GM18861 (cell line): Measurements from ENCODE around the gene SLC9A1.

ENCODE experiments used
- ATAC-seq: cut with Tn5 transposase; IDR thresholded peaks from one replicate; pipeline ENCODE4 v1.9.1; 2021; ENCODE audit not compliant: unreplicated experiment

Gene SLC9A1

DNA sequence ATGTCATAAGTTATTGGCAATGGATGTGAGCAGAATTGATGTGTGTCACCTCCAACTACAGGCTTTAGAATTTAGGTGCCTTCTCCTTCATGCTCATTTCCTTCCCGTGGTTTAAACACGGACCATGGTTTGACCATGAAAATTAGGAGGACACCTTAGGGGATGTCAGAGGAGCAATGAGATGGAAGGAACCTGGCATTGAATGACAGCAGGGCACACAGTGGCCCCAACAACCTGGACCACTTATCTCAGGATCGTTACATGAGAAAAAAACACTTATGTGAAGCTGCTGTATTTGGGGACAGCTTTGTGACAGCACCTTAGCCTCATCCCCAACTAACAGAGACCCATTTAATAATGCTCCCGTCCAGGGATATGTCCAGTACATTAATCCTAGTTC lies 70.8 kb downstream of the SLC9A1 start:
- no peak for ATAC-seq

DNA sequence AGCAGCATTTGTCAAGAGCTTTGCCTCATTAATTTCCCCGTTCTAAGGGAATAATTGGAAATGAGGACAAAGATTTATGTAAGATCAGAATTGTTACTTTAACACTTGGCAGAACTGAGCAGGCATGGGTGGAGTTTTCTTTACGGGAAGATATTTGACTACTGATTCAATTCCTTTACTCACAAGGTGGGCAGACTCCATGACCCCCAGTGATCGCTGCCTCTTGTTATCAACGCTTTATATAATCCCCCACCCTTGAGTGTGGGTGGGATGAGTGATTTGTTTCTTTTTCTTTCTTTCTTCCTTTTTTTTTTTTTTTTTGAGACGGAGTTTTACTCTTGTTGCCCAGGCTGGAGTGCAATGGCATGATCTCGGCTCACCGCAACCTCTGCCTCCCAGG lies 77.0 kb downstream of the SLC9A1 start:
- ATAC-seq: no peak

DNA sequence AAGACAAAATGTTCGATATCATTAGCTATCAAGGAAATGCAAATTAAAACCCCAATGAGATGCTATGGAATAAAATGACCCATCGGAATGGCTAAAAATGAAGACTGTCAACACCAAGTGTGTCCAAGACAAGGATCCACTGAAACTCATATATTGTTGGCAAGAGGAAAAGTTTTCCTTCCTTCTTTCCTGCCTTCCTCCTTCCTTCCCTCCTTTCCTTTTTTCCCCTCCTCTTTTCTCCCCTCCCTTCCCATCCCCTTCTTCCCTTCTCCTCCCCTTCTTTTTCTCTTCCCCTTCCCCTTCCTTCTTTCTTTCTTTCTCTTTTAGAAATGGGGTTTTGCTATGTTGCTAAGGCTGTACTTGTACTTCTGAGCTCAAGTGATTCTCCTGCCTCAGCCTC lies 78.1 kb downstream of the SLC9A1 start:
- ATAC-seq: no peak

DNA sequence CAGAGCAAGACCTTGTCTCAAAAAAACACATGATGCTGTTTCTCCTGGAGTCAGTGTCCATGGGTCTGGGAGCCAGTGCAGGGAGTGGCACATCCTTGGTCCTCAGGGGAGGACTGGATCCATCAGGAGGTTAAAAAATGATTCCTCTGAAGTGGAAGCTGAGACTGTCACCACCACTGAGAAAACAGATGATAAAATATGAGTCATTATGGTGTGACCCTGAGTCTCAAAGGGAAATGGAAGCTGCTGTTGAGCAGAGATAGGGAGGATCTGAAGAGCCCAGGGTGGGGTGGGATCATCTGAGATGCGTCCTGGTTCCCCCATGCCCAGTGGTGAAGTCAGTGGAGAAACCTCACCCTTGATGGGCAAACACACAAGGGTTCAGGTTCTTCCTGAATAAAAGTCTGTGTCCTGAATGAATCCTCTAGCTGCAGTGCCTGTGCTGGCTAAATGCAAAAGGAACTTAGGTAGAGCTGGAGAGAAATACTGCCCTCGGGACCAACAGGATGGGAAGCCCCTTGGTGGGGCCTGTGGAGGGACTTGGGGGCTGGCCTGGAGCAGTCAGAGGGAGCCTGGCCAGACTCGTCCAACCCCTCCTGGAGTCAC lies 80.6 kb downstream of the SLC9A1 start:
- ATAC-seq: no peak

DNA sequence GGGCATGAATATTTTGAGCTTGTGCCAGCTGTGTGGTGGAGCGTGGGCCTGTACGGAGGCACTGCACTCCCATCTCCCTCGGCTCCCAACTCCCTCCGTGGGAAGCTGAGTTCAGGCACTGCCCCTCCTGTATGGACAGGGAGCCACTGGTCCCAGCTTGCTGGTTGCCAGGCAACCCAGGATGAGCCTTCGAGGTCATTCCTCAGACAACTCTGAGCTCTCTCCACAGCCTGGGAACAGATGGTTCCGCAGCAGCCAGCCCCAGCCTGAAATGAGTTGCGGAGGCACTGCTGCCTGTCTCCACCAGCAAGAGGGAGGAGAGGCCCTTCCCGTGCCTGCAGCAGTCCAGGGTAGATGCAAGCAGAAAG lies 83.9 kb downstream of the SLC9A1 start:
- ATAC-seq: no peak

DNA sequence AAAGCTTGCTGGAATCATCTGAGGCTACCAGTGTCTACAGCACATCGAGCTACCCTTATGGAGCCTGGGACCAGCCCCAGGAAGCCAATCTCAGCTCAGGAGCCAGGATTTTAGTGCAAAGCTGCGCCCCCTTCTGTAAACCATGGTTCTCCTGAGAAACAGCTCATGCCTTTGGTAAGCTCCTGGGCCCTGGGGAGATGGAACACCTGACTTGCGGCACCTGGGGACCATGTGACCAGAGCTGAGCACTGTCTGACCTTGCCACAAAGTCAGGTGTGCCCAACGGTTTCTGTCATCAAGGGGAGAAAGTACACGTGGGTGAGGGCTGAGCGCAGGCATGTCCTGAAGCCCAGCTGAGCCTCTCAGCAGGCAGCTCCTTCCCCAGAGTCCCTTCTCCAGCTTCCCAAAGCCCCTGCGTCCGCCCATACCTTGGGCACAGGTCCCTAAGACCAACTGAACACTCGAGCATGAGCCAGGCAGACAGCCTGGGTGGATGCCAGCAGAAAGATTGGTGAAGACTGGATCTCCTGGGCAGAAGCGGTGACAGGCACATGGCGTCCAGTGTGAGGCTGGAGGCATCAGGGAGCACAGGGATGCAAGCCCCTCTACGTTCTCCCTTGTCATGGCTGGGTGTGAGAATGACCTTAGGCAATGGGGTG lies 84.4 kb downstream of the SLC9A1 start:
- no peak for ATAC-seq

DNA sequence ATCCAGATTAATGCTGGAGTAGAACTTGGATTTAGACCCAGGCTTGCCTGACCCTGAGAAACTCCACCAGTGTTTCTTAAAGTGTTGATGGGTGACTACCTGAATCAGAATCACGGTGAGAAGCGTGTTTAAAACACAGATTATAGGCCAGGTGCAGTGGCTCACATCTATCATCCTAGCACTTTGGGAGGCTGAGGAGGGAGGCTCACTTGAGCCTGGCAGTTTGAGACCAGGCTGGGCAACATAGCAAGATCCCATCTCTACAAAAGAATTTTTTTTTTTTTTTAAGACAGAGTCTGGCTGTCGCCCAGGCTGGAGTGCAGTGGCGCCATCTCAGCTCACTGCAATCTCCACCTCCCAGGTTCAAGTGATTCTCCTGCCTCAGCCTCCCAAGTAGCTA lies 86.0 kb downstream of the SLC9A1 start:
- no peak for ATAC-seq

DNA sequence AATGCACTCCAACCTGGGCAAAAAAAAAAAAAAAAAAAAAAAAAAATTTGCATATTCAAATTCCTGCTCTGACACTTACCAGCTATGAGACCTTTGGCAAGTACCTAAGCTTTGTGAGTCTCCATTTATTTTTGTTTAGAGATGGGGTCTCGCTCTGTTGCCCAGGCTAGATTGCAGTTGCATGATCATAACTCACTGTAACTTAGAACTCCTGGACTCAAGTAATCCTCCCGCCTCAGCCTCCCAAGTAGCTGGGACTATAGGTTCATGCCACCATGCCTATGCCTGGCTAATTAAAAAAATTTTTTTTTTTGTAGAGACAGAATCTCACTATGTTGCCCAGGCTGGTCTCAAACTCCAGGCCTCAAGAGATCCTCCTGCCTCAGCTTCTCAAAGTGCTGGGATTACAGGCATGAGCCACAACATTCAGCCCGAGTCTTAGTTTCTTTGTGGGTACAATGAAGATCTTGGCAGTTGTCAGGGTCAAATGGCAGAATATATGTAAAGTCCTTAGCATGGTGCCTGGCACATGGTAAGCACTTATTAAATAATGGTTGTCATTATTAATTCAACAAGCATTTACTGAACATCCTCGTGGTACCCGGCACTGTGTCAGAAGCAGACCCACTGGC lies 88.8 kb downstream of the SLC9A1 start:
- ATAC-seq: no peak

DNA sequence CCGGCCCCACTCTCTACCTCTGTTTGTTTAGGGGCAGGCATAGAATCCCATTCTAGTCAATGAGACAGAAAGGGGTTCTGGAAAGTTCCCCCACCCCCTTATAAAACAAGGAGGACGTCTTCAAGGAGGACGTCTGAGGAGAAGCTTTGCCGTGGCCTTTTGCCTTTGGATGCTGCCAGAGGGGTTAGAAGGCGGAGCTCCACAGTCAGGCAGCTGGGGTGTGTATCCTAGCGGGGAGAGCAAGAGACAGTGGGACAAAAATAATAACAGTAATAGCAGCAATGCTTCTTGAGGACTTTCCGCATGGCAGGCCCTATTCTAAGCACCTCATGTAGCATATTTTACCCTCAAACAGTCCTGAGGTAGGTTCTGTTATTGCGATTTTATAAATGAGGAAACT lies 94.0 kb downstream of the SLC9A1 start:
- ATAC-seq: no peak

DNA sequence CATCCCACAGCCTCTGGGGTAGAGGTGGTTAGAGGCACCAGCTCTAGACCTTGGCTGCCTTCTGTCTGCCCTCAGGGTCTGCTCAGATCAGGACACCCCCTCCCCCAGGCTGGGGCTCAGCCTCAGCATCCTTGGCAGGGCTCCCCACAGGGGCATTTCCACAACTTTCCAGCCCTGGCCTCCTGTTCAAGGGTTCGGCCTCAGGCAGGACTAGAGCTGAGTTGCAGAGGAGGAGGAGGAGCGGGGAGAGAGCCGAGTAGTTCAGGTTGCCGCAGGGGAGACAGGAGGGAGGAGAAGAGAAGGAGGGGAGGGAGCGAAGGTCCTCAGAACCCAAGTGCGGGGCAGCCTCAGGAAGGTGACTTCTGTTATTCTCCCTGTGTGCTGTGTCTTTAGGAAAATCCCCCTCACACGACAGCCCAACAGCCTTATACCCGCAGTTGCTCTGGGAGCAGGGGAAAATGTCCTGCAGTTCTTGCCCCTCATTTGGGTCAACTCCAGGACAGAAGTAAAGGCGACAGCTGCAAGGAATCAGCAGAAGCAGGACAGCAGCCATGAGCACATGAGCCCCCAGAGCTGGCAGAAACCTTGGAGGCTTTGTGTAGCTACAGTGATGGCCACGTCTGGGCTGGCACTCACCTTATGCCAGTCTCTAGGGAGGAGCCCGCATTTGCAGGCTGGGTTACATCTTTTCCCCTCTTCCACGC lies 95.8 kb downstream of the SLC9A1 start:
- ATAC-seq: no peak

DNA sequence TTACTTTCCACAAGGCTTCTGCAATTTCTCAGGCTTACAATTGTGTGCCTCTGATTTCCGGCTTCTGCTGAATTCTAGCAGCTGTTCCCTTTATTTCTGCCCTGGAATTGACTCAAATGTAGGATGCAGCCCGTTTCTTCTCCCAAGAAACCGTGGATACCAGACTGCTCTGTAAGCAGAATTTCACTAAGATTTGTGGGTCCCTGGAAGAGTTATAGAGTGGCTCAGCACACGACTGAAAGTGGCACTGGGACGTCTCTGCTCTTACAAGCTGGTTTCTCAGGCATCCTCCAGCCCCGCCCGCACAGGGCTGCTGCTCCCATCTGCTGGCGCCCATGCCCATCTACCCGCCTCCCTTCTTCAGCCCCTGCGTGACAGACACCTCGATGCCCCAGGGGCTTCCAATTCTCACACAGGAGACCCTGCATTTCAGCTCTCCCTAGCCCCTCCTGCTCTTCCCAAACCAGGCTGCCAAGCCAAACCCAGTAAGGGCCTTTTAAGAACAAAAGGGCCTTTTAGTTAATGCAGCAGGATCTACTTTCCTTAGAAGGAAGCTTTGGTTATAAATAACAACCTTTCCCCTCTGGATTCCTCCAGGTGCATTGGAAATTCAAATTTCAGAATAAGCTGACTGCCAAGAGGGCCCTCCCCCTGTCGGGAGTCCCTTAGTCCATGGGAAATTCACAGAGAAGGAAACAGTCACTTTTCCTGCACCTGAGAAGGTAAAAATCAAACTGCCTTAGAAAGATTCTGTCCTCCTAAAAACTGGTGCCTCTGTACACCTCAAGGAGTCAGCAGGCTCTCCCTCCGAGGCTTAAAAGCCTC lies 96.9 kb downstream of the SLC9A1 start:
- no peak for ATAC-seq

DNA sequence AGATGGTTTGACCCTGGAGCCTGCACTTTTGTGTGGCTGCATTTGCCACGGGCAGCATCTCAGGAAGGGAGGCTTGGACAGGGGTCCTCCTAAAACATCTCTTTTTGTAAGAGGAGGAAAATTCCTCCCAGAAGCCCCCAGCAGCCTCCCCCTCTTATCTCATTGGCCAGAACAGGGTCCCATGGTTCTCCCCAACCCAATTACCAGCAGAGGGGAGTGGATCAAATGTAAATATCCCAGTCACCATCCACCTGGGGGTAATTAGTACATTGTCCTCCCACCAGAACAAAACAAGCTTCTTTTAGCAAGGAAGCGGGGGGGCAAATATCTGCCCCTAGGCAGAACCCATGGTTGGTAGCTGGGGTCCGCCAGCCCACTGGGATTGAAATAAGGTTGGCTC lies 97.5 kb downstream of the SLC9A1 start:
- ATAC-seq: no peak

DNA sequence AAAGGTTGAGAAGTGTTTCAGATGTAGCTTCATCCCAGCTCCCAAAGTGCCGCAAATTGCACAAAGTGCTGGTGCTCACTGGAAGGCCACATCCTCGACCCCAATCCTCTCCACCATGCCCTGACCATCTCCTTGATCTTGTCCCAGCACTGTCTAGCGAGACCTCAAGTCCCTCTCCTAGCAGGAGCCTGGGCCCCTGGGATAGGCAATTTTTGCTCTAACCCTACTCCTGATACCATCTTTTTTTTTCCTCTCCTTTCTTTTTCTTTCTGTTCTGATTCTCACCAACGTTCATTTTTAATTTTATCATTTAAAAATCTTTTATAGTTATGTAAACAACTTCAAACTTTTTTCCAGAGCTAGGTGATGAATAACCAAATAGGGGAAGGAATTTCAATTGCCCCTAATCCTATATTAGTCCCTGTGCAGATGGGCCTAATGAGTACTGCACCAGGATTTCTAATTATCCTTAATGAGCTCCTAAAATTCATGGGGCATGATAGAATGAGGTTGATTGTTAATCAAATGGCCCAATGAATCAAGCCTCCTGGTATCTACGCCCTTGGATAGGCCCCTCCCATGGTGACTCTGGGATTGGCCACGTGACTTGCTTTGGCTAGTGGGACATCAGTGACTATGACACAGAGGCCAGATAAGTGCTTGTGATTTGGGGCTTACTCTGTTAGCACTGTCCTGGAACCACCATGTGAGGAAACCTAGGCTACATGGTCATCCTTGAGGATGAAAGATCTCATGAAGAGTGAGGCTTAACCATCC lies 100.8 kb downstream of the SLC9A1 start:
- ATAC-seq: no peak

DNA sequence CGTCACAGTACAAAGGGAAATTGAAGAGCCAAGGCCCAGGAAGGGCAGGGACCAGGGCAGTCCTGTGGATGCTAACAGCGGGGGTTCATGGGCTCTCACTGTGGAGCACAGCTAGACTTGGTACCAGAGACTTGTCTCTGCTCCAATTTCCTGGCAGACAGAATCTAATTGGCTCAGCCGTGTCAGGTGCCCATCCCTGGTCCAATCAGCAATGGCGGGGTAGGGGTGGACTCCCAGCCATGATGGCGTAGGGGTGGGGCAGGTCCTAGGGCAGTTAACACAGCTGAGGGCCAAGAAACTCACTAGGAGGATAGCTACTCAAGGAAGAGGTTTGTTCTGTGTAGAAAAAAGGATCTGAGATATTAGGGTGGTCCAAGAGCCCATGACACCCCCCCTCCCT lies 102.4 kb downstream of the SLC9A1 start:
- ATAC-seq: no peak

DNA sequence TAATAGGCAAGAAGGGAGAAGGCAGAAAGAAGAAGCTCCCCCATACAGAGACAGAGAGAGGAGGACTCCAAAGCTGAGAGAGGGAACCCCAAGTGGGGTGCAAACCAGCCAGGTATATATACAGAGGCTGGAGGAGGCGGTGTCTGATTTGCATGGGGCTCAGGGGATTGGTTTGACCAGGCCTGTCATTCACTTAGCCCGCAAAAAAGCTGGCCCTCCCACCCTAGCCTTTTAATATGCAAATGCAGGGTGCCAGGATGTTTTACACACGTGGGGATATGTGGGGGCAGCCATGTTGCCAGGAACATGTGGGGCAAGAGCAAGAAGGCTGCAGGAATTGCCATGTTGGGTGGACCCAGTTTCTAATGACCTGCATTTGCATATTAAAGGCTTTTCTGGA lies 105.3 kb downstream of the SLC9A1 start:
- ATAC-seq: no peak

DNA sequence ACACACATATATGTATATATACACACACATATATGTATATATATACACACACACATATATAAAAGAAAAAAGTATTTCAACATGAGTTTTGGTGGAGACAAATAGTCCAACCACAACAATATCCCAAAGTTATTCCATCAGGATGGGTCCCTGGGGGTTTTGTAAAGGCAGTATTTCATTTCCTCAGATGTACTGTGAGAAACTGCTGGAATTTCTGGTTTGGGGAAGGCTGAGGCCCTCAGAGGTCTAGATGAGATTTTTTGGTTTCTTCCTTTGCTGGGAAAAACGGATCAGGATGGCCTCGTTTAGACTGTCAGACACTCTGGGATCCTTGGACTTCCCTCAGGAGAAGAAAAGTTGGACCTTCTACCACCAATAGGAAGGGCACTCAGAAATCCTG lies 105.8 kb downstream of the SLC9A1 start:
- no peak for ATAC-seq
